Ectodermal cell (in vitro differentiated cells): ENCODE measurements around the gene WDFY4.

Experiments used
- H3K27ac ChIP-seq: 2 replicates; pipeline ENCODE4 v1.7.0; 2013; ENCODE audit warnings: mild to moderate bottlenecking, low read depth, low read length; ENCODE audit not compliant: insufficient read depth, poor library complexity, severe bottlenecking
- H3K27me3 ChIP-seq: 2 replicates; pipeline ENCODE4 v1.7.0; 2013; ENCODE audit warnings: mild to moderate bottlenecking, low read length; ENCODE audit not compliant: insufficient read depth, control insufficient read depth, poor library complexity, severe bottlenecking
- H3K36me3 ChIP-seq: one replicate; pipeline ENCODE4 v1.7.0; 2013; ENCODE audit warnings: low read length; ENCODE audit not compliant: control insufficient read depth, insufficient read depth
- H3K4me1 ChIP-seq: one replicate; pipeline ENCODE4 v1.7.0; 2013; ENCODE audit warnings: low read length; ENCODE audit not compliant: control insufficient read depth, insufficient read depth
- H3K4me3 ChIP-seq: 2 replicates; pipeline ENCODE4 v1.7.0; 2013; ENCODE audit warnings: low read depth, low read length, control low read depth; ENCODE audit not compliant: insufficient read depth
- H3K9me3 ChIP-seq: 2 replicates; pipeline ENCODE4 v1.7.0; 2013; ENCODE audit warnings: mild to moderate bottlenecking, low read length, moderate library complexity; ENCODE audit not compliant: control insufficient read depth
- WGBS, 2 experiments: methylation state at CpG; one replicate each; pipeline ENCODE4 v1.1.7; 2013; ENCODE audit warnings: missing lambda C conversion rate in 2 of 2; 5-methylcytosine and 5-hydroxymethylcytosine counted together

WDFY4 gene

DNA sequence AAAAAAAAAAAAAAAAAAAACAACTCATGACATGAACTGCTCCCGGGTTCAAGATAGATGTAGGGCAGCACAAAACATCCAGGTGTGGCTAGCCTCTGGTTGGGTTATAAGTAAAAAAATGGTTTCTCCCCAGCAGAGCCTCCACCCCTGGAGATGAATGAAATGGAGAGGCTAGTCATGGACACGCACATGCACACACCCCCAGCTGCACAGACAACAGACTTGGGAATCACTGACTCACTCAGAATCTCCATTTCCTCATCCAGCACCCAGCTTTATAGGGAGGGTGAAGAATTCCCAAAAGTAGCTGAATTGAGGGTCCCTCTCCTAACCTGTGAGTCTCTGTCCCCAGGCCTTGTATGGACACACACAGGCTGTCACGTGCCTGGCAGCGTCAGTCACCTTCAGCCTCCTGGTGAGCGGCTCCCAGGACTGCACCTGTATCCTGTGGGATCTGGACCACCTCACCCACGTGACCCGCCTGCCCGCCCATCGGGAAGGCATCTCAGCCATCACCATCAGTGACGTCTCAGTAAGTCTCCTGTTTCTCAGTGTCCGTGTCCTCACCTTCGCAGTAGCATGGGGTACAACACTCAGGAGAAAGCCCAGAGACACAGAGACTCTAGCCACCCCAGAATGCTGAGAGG lies 290.0 kb downstream of the WDFY4 start:
- WGBS, 2 experiments, result 91 to 97% methylated on average over 11 to 12 of the region's 12 CpGs
- no peaks in the 10 kb centered on the region for H3K27me3 ChIP-seq

DNA sequence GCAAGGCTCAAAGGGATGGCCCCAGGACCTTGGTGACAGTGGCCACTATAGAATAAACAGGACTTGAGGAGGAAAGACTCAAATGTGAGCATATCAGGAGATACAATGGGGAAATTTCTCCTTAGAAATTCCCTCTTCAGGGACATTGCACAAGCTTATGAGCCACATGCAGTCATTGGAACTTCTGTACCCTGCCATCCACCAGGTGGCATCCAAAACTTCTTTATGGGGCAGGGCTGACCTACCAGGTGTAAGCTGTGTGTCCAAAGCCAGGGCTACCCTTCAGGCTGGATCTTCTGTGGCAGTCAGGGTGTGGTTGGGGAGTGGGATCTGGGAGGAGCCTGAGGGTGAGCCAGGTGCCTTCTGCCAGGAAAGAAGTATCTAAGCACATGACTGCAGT lies 291.5 kb downstream of the WDFY4 start:
- no peak overlapping the region for H3K27ac ChIP-seq
- H3K9me3 ChIP-seq, result no peaks in the 10 kb centered on the region
- H3K27me3 ChIP-seq, result no peaks in the 10 kb centered on the region
- no peaks in the 10 kb centered on the region for H3K36me3 ChIP-seq
- H3K4me1 ChIP-seq, result no peaks in the 10 kb centered on the region
- no peak overlapping the region for H3K4me3 ChIP-seq

More for the DNA sequence above, 290.0 kb downstream of the WDFY4 start:
- no peaks in the 10 kb centered on the region for H3K4me1 ChIP-seq
- no peaks in the 10 kb centered on the region for H3K9me3 ChIP-seq
- H3K27ac ChIP-seq, result no peak overlapping the region
- no peak overlapping the region for H3K4me3 ChIP-seq
- no peaks in the 10 kb centered on the region for H3K36me3 ChIP-seq

DNA sequence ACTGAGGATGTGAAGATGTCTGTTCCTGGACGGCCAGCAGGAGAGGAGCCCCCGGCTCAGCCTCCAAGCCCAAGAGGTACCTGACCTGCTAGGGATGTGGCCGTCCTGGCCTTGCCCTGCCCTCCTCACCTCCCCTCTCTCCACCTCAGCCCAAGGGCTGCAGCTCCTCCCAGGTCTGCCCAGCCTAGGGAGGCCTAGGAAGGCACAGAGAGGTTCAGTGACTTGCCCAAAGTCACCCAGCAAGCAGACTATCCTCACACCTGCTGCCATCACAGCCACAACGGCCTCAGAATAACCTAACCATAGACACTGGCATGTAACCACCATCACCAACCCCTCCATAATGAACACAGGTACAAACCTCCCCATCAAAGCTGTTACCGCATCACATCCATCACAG lies 293.6 kb downstream of the WDFY4 start:
- Histone ChIP-seq H3K27ac (no peak overlapping the region), H3K4me1 (no peaks in the 10 kb centered on the region), H3K27me3 (no peaks in the 10 kb centered on the region), H3K36me3 (no peaks in the 10 kb centered on the region), H3K4me3 (no peak overlapping the region), H3K9me3 (no peaks in the 10 kb centered on the region)
- 71 to 82% methylated on average over 5 of the region's 5 CpGs for WGBS, 2 experiments

DNA sequence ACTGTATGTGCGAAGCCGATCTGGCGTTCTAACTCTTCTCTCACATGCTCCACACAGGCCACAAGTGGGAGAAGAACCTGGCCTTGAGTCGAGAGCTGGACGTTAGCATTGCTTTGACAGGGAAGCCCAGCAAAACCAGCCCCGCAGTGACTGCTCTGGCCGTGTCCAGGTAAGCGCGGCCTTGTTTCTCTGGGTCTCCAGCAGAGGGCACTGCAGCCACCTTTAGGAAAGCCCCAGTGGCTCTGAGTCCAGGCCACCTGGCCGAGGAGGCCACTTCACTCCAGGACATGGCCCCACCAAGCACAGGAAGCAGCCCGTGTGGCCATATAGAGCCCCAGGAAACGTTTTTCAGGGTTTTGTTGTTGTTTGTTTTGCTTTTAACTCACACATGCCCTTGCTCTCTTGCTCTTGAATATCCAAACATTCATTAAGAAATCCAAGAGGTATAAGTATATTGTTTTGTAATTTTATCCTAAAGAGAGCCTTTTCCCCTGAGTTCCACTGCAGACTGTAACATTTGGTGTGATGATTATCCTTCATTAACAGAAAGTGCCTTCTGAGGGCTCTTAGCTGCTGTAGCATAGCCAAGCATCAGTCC lies 296.7 kb downstream of the WDFY4 start:
- H3K4me1 ChIP-seq, result no peaks in the 10 kb centered on the region
- H3K4me3 ChIP-seq, result no peak overlapping the region
- no peaks in the 10 kb centered on the region for H3K9me3 ChIP-seq
- 29 to 36% methylated on average over 11 to 12 of the region's 12 CpGs for WGBS, 2 experiments
- H3K27me3 ChIP-seq, result no peaks in the 10 kb centered on the region
- no peak overlapping the region for H3K27ac ChIP-seq
- H3K36me3 ChIP-seq, result no peaks in the 10 kb centered on the region

DNA sequence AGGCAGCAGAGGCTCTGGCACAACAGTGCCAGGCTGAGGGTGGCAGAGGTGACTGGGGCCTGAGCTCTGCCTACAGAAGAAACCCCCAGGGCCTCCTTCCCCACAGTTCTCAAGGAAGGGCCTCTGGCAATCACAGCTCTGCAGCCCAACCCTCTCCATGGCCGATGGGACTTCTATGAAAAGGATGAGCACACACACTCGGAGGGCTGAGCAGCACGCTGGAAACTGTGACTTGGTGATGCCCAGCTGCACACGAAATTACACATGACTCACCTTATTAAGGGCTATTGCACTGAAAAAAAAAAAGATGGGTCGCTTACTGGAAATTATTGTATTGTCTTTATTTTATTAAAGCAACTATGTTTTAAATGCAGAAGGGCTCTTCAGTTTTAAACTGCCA lies 297.9 kb downstream of the WDFY4 start:
- no peaks in the 10 kb centered on the region for H3K9me3 ChIP-seq
- no peaks in the 10 kb centered on the region for H3K27me3 ChIP-seq
- 88 to 91% methylated on average over 4 of the region's 5 CpGs for WGBS, 2 experiments

DNA sequence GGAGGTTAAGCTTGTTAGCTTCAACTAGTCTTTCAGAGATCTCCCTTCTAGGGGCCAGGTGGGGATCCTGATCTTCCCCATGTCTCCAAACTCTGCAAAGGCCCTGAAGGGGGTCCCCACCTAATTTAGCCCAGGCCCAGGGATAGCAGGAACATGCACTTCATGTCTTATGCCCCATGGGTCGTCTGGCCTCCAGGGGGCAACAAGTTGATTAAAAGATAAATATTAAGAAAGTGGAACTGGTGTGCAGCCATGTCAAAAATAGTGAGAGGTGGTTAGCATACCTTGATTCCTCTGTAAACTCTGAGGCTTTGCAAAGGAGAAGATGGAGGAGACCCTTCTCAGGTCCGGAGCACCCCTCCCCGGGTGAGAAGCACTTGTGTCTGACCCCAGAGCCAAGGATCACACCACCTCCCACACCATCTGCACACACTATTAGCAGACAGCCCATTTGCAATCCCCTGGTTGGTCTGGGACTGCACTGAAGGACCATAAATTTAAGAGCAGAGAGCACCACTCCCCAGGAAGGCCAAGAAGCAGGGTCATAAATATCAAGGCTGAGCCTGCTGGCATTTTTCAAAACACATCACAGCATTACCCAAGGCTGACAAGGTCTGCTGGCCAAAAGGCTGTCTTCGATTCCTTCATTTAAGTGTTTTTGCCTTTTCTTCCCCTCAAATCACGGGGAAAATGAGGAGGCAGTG lies 299.1 kb downstream of the WDFY4 start:
- no peaks in the 10 kb centered on the region for H3K4me1 ChIP-seq

More for the DNA sequence above, 297.9 kb downstream of the WDFY4 start:
- Histone ChIP-seq H3K36me3 (no peaks in the 10 kb centered on the region), H3K4me1 (no peaks in the 10 kb centered on the region), H3K27ac (no peak overlapping the region), H3K4me3 (no peak overlapping the region)

DNA sequence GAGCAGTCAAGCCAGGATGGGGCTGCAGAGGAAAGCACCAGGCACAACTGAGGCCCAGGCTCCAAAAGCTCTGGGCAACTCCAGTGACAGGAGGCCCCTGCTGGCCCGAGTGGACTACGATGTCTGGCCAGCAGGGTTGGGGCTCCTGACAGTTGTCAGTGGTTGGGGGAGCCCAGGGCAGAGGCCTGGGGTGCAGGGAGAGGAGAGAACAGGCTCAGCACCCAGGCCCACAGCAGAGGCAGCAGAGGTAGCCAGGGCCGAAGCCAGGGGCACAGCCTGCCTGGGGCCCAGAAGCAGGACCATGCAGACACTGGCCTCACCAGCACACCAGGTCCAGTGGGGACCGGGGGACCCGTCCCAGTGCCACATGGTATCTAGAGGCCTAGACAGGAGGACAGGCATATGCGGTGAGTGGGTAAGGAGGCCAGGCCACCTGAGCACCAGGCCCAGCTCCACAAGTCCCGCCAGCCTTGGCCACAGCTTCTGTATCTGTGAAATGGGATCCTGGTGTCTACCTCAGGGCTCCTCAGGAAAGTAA lies 301.0 kb downstream of the WDFY4 start:
- Histone ChIP-seq H3K27me3 (no peaks in the 10 kb centered on the region), H3K9me3 (no peaks in the 10 kb centered on the region), H3K4me1 (no peaks in the 10 kb centered on the region), H3K36me3 (no peaks in the 10 kb centered on the region), H3K27ac (no peak overlapping the region), H3K4me3 (no peak overlapping the region)
- WGBS, 2 experiments, result 93 to 94% methylated on average over 7 of the region's 7 CpGs

More for the DNA sequence above, 299.1 kb downstream of the WDFY4 start:
- H3K4me3 ChIP-seq, result no peak overlapping the region
- no peaks in the 10 kb centered on the region for H3K9me3 ChIP-seq
- H3K27ac ChIP-seq, result no peak overlapping the region
- H3K27me3 ChIP-seq, result no peaks in the 10 kb centered on the region
- whole genome bisulfite sequencing, 2 experiments, result 91 to 92% methylated on average over 5 of the region's 5 CpGs
- no peaks in the 10 kb centered on the region for H3K36me3 ChIP-seq

DNA sequence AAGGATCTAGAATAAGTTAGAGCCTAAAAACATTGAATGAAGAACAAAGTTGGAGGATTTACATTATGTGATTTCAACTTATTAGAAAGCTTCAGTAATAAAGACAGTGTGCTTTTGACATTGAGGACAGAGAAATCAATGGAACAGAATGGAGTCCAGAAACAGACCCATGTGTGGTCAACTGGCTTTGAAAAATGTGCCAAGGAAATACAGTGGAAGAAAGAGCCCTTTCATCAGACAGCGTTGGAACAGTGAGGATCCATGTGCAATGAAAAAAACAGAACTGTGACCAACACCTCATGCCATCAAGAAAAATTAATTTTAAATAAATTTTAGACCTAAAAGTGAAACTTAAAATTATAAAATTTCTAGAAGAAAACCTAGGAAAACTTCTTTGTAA lies 305.6 kb downstream of the WDFY4 start:
- no peak overlapping the region for H3K4me3 ChIP-seq
- H3K27ac ChIP-seq, result no peak overlapping the region
- 89 to 100% methylated on average over 1 of the region's 1 CpG for WGBS, 2 experiments
- H3K36me3 ChIP-seq, result no peaks in the 10 kb centered on the region
- H3K4me1 ChIP-seq, result no peaks in the 10 kb centered on the region
- H3K27me3 ChIP-seq, result no peaks in the 10 kb centered on the region
- no peaks in the 10 kb centered on the region for H3K9me3 ChIP-seq

DNA sequence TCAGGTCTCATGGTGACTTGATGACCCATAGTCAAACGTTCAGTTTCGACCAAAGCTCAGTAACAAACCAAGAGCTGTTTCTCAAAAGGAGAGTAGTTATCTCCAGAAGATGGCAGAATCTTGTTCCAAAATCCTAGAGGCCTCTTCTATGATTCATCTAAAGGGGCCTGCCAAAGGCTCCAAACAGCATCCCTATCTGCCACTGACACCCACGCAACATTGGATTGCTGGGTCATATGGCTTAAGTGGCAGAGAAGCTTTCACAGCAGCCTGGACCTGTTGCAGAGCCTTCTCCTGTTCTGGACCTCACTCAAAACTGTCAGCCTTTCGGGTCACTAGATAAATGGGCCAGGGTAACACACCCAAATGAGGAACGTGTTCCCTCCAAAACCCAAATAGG lies 309.0 kb downstream of the WDFY4 start:
- WGBS, 2 experiments, result 94 to 95% methylated on average over 5 of the region's 5 CpGs
- Histone ChIP-seq H3K27me3 (no peaks in the 10 kb centered on the region), H3K27ac (no peak overlapping the region), H3K4me1 (no peaks in the 10 kb centered on the region), H3K9me3 (no peaks in the 10 kb centered on the region), H3K4me3 (no peak overlapping the region), H3K36me3 (no peaks in the 10 kb centered on the region)

DNA sequence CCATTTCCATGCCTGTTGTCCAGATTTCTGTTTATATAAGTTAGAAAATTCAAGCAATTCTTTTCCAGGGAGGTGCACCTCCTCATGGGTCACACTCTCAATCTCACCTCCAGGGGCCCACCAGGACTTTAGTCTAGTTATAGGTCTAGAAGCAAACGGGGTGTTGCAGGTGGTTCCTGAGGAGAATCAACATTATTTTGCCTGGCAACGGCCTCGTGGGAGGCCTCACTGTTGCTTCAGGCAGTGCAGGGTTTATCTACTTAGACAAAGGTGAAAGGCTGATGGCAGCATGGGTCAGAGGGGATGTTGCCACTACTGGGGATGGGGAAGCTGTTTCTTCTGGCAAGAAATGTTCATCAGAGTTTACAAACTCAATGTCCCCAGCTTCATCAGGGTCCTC lies 311.7 kb downstream of the WDFY4 start:
- 72 to 81% methylated on average over 3 of the region's 3 CpGs for WGBS, 2 experiments
- Histone ChIP-seq H3K4me3 (no peak overlapping the region), H3K36me3 (no peaks in the 10 kb centered on the region), H3K9me3 (no peaks in the 10 kb centered on the region), H3K27me3 (no peaks in the 10 kb centered on the region), H3K4me1 (no peaks in the 10 kb centered on the region), H3K27ac (no peak overlapping the region)
